Measurements from ENCODE around the gene UBE2D2.
"Not testable (repeated sequence)": the region's sequence is repeated elsewhere in the genome, so short reads cannot be mapped to it uniquely, and the experiment has no call there.

Gene UBE2D2

DNA sequence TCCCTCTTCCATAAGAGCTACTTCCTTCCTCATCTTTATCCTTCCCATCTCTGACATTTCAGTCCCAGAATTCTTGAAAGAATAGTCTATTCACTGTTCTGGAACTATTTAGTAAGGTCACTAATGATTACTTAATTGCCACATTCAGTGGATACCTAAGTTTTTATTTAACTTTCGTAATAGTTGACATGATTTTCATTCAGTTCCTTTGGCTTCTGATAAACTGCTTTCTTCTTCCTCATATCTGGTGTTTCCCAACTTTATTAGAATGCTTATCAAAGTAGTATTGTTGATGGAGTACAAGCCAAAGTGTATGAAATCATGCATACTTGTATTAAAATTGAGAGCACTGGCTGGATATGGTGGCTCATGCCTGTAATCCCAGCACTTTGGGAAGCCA, 10.8 kb downstream of the UBE2D2 start:
- H3K36me3 ChIP-seq (ENCODE audit: control insufficient read depth, low read depth, low read length): peaks cover 20% of the 10 kb centered on the region
- H3K9me3 ChIP-seq (ENCODE audit: control insufficient read depth, low read depth, low read length): no peaks in the 10 kb centered on the region
- no peak overlapping the region for H3K4me3 ChIP-seq (ENCODE audit: low read length)
- no peak overlapping the region for H3K27ac ChIP-seq (ENCODE audit: low read length)
- peaks cover 3% of the 10 kb centered on the region for H3K4me1 ChIP-seq (ENCODE audit: control insufficient read depth, low read depth, low read length)
- no peaks in the 10 kb centered on the region for H3K27me3 ChIP-seq (ENCODE audit: control insufficient read depth, insufficient read depth, low read length)
- no peak overlapping the region for H3K9ac ChIP-seq (ENCODE audit: low read length)

DNA sequence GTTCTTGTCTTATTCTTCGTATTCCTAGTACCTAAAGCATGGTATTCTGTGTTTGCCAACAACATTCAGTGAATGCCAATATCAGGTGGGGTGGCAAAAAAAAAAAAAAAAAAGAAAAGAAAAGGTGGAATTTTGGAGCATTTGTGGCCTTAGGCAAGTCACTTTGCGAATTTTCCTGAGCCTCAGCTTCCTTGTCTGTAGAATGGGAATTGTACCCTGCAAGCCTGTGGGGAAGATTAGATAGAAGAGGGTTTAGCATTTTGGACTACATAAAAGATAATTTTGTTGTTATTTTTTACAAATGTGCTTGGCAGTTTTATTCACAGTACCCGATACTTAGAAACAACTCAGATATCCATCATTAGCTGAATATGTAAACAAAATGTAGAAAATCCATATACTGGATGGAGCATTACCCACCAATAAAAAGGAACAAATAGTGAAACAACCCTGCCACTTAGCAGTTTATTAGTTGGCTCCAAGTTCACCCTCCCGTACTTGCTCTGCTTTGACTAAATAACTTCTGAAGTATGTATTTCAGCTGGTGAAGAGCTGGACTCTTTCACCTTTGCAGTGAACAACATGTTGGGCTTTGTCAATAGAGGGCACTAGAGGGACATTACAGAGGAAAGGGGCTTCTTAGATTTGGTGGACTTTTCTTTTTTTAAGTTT, 13.6 kb downstream of the UBE2D2 start:
- Histone ChIP-seq H3K4me3 (ENCODE audit: low read length) (no peak overlapping the region), H3K9ac (ENCODE audit: low read length) (no peak overlapping the region), H3K4me1 (ENCODE audit: control insufficient read depth, low read depth, low read length) (peaks cover 3% of the 10 kb centered on the region), H3K36me3 (ENCODE audit: control insufficient read depth, low read depth, low read length) (peaks cover 11% of the 10 kb centered on the region), H3K27me3 (ENCODE audit: control insufficient read depth, insufficient read depth, low read length) (no peaks in the 10 kb centered on the region), H3K27ac (ENCODE audit: low read length) (no peak overlapping the region), H3K9me3 (ENCODE audit: control insufficient read depth, low read depth, low read length) (no peaks in the 10 kb centered on the region)

DNA sequence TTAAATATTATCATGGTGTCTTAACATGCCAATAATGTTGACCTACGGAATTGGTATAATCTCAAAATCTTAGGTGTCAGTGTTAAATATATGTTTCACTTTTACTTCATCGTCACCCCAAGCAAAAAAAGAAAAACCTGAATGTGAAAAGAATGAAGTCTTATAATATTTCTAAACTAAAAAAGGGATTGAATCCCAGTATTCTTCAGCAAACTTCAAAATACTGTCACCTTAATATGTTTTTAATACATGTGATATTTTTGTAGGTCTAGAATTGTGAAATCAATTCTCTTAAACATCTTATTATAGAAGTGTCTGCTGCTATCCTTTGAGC, 14.1 kb downstream of the UBE2D2 start:
- no peak overlapping the region for H3K27ac ChIP-seq (ENCODE audit: low read length)
- no peaks in the 10 kb centered on the region for H3K27me3 ChIP-seq (ENCODE audit: control insufficient read depth, insufficient read depth, low read length)
- H3K9ac ChIP-seq (ENCODE audit: low read length): no peak overlapping the region
- H3K4me1 ChIP-seq (ENCODE audit: control insufficient read depth, low read depth, low read length): peaks cover 3% of the 10 kb centered on the region
- peaks cover 7% of the 10 kb centered on the region for H3K36me3 ChIP-seq (ENCODE audit: control insufficient read depth, low read depth, low read length)
- H3K4me3 ChIP-seq (ENCODE audit: low read length): no peak overlapping the region
- H3K9me3 ChIP-seq (ENCODE audit: control insufficient read depth, low read depth, low read length): no peaks in the 10 kb centered on the region

DNA sequence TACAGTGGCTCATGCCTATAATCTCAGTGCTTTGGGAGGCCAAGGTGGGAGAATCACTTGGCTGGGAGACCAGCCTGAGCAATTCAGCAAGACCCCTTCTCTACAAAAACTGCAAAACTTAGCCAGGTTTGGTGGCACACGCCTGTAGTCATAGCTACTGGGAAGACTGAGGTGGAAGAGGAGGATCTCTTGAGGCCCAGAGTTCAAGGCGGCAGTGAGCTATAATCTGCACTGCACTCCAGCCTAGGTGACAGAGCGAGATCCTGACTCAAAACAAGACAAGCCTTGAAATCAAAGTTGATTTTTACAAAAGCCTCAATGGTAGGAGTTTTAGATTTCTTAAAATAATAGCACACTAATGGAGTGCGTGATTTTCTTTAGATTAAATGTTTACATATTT, 14.6 kb downstream of the UBE2D2 start:
- H3K36me3 ChIP-seq (ENCODE audit: control insufficient read depth, low read depth, low read length): peaks cover 5% of the 10 kb centered on the region
- peaks cover 3% of the 10 kb centered on the region for H3K4me1 ChIP-seq (ENCODE audit: control insufficient read depth, low read depth, low read length)
- H3K27ac ChIP-seq (ENCODE audit: low read length): no peak overlapping the region
- H3K9me3 ChIP-seq (ENCODE audit: control insufficient read depth, low read depth, low read length): no peaks in the 10 kb centered on the region
- no peak overlapping the region for H3K9ac ChIP-seq (ENCODE audit: low read length)
- no peak overlapping the region for H3K4me3 ChIP-seq (ENCODE audit: low read length)
- no peaks in the 10 kb centered on the region for H3K27me3 ChIP-seq (ENCODE audit: control insufficient read depth, insufficient read depth, low read length)

DNA sequence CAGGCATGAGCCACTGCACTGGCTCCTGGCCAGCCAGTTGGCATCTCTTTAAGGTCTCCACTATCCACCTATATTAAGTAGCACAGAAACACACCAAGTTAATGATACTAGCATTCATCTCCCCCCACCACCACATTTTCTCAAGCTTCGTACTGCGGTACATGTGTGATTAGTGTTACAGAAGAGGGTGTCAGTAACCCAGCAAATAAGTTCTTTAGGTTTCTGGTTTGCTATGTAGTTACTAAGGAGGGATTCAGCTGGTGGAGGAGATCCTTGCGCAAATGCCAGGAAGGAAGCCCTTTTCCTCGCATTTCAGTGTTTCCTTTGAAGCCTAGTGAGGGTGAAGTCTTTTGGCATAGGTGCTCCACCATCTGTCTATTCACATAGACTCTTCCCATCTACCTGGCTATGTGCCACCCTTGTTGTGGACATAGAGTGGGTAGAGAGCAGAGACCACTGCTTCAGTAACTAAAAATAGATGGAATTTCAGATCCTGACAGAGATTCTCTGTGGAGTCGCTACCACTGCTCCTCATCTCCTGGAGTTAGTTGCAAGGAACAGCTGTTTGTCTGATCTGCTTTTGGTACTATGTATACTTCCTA, 16.7 kb downstream of the UBE2D2 start:
- no peak overlapping the region for H3K27ac ChIP-seq (ENCODE audit: low read length)
- H3K9me3 ChIP-seq (ENCODE audit: control insufficient read depth, low read depth, low read length): no peaks in the 10 kb centered on the region
- no peak overlapping the region for H3K9ac ChIP-seq (ENCODE audit: low read length)
- no peak overlapping the region for H3K4me3 ChIP-seq (ENCODE audit: low read length)
- no peaks in the 10 kb centered on the region for H3K27me3 ChIP-seq (ENCODE audit: control insufficient read depth, insufficient read depth, low read length)
- H3K4me1 ChIP-seq (ENCODE audit: control insufficient read depth, low read depth, low read length): peaks cover 3% of the 10 kb centered on the region
- H3K36me3 ChIP-seq (ENCODE audit: control insufficient read depth, low read depth, low read length): peaks cover 4% of the 10 kb centered on the region

DNA sequence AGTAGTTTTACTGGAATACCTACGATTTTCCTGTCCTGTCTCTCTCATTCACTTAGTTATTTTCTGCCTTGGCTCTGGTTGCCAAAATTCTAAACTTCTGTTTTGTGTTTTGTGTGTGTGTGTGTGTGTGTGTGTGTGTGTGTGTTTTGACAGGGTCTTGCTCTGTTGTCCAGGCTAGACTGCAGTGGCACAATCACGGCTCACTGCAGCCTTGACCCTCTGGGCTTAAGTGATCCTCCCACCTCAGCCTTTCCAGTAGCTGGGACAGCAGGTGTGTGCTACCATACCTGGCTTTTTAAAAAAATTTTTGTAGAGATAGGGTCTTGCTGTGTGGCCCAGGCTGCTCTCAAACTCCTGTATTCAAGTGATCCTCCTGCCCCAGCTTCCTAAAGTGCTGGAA, 17.2 kb downstream of the UBE2D2 start:
- H3K27ac ChIP-seq (ENCODE audit: low read length): no peak overlapping the region
- peaks cover 3% of the 10 kb centered on the region for H3K4me1 ChIP-seq (ENCODE audit: control insufficient read depth, low read depth, low read length)
- H3K4me3 ChIP-seq (ENCODE audit: low read length): no peak overlapping the region
- no peaks in the 10 kb centered on the region for H3K9me3 ChIP-seq (ENCODE audit: control insufficient read depth, low read depth, low read length)
- H3K27me3 ChIP-seq (ENCODE audit: control insufficient read depth, insufficient read depth, low read length): no peaks in the 10 kb centered on the region
- H3K9ac ChIP-seq (ENCODE audit: low read length): no peak overlapping the region
- H3K36me3 ChIP-seq (ENCODE audit: control insufficient read depth, low read depth, low read length): peaks cover 4% of the 10 kb centered on the region

DNA sequence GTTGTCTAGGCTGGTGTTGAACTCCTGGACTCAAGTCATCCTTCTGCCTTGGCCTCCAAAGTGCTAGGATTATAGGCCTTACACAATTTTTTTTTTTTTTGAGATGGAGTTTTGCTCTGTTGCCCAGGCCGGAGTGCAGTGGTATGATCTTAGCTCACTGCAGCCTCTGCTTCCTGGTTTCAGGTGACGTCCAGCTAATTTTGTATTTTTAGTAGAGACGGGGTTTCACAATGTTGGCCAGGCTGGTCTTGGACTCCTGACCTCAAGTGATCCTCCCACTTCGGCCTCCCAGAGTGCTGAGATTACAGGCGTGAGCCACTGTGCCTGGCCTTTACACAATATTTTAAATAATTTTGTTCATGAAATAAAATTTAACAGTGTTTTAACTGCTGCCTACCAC, 21.0 kb downstream of the UBE2D2 start:
- H3K27ac ChIP-seq (ENCODE audit: low read length); H3K9me3 ChIP-seq (ENCODE audit: control insufficient read depth, low read depth, low read length); H3K4me1 ChIP-seq (ENCODE audit: control insufficient read depth, low read depth, low read length): not testable (repeated sequence)

DNA sequence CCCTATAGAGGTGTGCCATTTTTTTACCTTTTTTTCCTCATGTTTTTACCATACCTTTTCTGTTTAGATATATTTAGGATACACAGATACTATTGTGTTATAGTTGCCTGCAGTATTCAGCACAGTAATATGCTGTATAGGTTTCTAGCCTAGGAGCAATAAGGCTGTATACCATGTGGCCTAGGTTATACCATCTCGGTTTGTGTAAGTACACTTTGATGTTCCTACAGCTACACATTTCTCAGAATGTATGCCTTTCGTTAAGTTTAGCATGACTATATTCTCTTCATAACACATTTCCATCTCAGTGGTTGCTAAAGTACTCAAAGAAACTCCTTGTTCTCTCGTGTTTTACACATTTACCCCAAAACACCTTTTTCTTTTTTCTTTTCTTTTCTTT, 23.0 kb downstream of the UBE2D2 start:
- Histone ChIP-seq H3K4me1 (ENCODE audit: control insufficient read depth, low read depth, low read length) (no peaks in the 10 kb centered on the region), H3K9me3 (ENCODE audit: control insufficient read depth, low read depth, low read length) (no peaks in the 10 kb centered on the region), H3K27ac (ENCODE audit: low read length) (no peak overlapping the region), H3K27me3 (ENCODE audit: control insufficient read depth, insufficient read depth, low read length) (no peaks in the 10 kb centered on the region), H3K4me3 (ENCODE audit: low read length) (no peak overlapping the region), H3K9ac (ENCODE audit: low read length) (no peak overlapping the region), H3K36me3 (ENCODE audit: control insufficient read depth, low read depth, low read length) (no peaks in the 10 kb centered on the region)

More for the DNA sequence above, 21.0 kb downstream of the UBE2D2 start:
- H3K36me3 ChIP-seq (ENCODE audit: control insufficient read depth, low read depth, low read length); H3K9ac ChIP-seq (ENCODE audit: low read length); H3K4me3 ChIP-seq (ENCODE audit: low read length); H3K27me3 ChIP-seq (ENCODE audit: control insufficient read depth, insufficient read depth, low read length): not testable (repeated sequence)

DNA sequence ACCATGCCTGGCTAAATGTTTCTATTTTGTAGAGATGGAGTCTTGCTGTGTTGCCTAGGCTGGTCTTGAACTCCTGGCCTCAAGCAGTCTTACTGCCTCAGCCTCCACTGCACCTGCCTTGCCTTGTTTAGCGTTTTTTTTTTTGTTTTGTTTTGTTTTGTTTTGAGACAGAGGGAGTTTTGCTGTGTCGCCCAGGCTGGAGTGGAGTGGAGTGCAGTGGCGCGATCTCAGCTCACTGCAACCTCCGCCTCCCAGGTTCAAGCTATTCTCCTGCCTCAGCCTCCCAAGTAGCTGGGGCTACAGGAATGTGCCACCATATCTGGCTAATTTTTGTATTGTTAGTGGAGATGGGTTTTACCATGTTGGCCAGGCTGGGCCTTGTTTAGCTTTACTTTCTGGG, 27.0 kb downstream of the UBE2D2 start:
- not testable (repeated sequence) for H3K27ac ChIP-seq (ENCODE audit: low read length); H3K9ac ChIP-seq (ENCODE audit: low read length); H3K27me3 ChIP-seq (ENCODE audit: control insufficient read depth, insufficient read depth, low read length); H3K4me1 ChIP-seq (ENCODE audit: control insufficient read depth, low read depth, low read length); H3K36me3 ChIP-seq (ENCODE audit: control insufficient read depth, low read depth, low read length); H3K4me3 ChIP-seq (ENCODE audit: low read length); H3K9me3 ChIP-seq (ENCODE audit: control insufficient read depth, low read depth, low read length)

DNA sequence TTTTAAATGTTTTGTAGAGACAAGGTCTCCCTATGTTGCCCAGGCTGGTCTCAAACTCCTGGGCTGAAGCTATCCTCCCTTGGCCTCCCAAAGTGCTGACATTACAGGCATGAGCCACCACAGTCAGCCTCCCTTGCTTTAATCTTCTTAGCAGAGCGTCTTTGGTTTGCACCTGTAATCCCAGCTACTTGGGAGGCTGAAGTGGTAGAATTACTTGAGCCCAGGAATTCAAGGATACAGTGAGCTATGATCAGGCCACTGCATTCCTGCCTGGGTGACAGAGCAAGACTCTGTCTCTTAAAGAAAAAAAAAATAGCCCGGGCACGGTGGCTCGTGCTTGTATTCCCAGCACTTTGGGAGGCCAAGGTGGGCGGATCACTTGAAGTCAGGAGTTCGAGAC, 27.8 kb downstream of the UBE2D2 start:
- H3K27ac ChIP-seq (ENCODE audit: low read length): no peak overlapping the region
- H3K27me3 ChIP-seq (ENCODE audit: control insufficient read depth, insufficient read depth, low read length): no peaks in the 10 kb centered on the region
- H3K36me3 ChIP-seq (ENCODE audit: control insufficient read depth, low read depth, low read length): no peaks in the 10 kb centered on the region
- H3K9ac ChIP-seq (ENCODE audit: low read length): no peak overlapping the region
- H3K9me3 ChIP-seq (ENCODE audit: control insufficient read depth, low read depth, low read length): no peaks in the 10 kb centered on the region
- H3K4me3 ChIP-seq (ENCODE audit: low read length): no peak overlapping the region
- H3K4me1 ChIP-seq (ENCODE audit: control insufficient read depth, low read depth, low read length): peaks cover 8% of the 10 kb centered on the region

DNA sequence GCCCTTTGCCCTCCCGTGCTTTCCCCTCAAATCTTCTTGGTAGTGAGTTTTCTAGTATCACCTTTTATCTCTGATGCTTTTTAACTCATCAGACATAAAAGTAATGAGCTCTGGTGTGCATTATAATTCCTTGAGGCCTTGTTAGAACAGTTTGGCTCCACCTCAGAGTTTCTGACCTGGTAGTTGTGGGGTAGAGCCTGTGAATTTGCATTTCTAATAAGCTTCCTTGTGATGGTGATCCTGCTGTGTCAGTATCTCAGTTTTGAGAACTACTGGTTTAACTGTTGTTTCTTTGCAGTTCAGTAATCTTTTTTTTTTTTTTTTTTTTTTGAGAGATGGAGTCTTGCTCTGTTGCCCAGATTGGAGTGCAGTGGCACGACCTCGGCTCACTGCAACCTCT, 31.1 kb downstream of the UBE2D2 start:
- no peak overlapping the region for H3K4me3 ChIP-seq (ENCODE audit: low read length)
- no peak overlapping the region for H3K27ac ChIP-seq (ENCODE audit: low read length)
- no peaks in the 10 kb centered on the region for H3K36me3 ChIP-seq (ENCODE audit: control insufficient read depth, low read depth, low read length)
- peaks cover 8% of the 10 kb centered on the region for H3K4me1 ChIP-seq (ENCODE audit: control insufficient read depth, low read depth, low read length)
- H3K9me3 ChIP-seq (ENCODE audit: control insufficient read depth, low read depth, low read length): no peaks in the 10 kb centered on the region
- H3K9ac ChIP-seq (ENCODE audit: low read length): no peak overlapping the region
- no peaks in the 10 kb centered on the region for H3K27me3 ChIP-seq (ENCODE audit: control insufficient read depth, insufficient read depth, low read length)

DNA sequence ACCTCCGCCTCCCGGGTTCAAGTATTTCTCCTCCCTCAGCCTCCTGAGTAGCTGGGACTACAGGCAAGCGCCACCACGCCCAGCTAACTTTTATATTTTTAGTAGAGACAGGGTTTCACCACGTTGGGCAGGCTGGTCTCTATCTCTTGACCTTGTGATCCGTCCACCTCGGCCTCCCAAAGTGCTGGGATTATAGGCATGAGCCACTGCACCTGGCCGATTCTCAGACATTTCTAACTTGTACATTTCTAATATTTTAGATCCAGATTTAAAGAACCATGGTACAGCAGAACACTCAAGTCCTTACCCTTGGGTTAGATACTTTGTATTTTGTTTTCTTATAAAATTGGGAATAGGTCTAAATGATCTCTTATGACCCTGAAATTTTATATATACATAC, 31.9 kb downstream of the UBE2D2 start:
- H3K4me1 ChIP-seq (ENCODE audit: control insufficient read depth, low read depth, low read length); H3K27ac ChIP-seq (ENCODE audit: low read length); H3K27me3 ChIP-seq (ENCODE audit: control insufficient read depth, insufficient read depth, low read length); H3K36me3 ChIP-seq (ENCODE audit: control insufficient read depth, low read depth, low read length); H3K9ac ChIP-seq (ENCODE audit: low read length); H3K9me3 ChIP-seq (ENCODE audit: control insufficient read depth, low read depth, low read length); H3K4me3 ChIP-seq (ENCODE audit: low read length): not testable (repeated sequence)
